Measurements from ENCODE around the gene HSPBAP1.

The HSPBAP1 gene

DNA sequence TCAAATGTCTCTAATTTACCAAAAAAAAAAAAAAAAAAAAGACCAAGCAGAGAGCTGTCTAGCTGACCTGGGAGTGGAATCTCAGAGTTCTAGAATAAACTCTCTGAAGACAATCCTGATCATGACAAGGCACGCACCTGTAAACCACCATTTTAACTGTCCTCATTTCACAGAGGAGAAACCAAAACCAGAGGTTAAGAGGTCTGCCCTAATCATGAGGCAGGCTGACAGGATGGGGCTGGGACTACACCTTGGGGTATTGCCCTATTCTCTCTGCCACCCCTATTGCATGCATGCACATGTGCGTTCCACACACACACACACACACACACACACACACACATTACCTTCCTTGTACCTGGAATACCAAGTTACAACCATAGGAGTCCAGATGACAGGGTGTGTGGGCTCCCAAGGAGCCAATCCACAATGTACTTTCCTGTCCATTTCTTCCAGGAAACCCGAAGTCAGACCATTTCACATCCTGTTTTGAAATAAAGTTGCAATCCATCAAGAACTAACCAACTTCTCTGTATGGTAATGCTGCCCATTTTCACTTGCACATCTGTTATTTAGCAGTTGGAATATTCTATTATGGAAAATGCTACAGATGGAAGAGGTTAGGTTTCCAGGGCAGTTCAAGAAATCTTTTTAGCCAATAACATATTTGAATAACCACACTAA lies 34.6 kb downstream of the HSPBAP1 start:
- no peak for ATAC-seq
- TF ChIP-seq RARB (CRISPR knock-in tag; IDR thresholded peaks at IDR 0.05) (no peak), ESRRG (CRISPR knock-in tag; IDR thresholded peaks at IDR 0.05) (no peak), TOX (CRISPR knock-in tag; IDR thresholded peaks at IDR 0.05; ENCODE audit: borderline replicate concordance) (no peak), ZNF565 (CRISPR knock-in tag; conservative IDR thresholded peaks at IDR 0.05; ENCODE audit: low read depth) (no peak), ARNTL (CRISPR knock-in tag; IDR thresholded peaks at IDR 0.05; ENCODE audit: borderline replicate concordance, low read depth) (no peak), GLIS3 (CRISPR knock-in tag; IDR thresholded peaks at IDR 0.05) (no peak), ZC3H10 (CRISPR knock-in tag; IDR thresholded peaks at IDR 0.05) (no peak), PPARA (CRISPR knock-in tag; IDR thresholded peaks at IDR 0.05; ENCODE audit: borderline replicate concordance) (no peak), OSR1 (CRISPR knock-in tag; IDR thresholded peaks at IDR 0.05) (no peak), SNAI2 (CRISPR knock-in tag; IDR thresholded peaks at IDR 0.05) (no peak), ZNF8 (CRISPR knock-in tag; IDR thresholded peaks at IDR 0.05) (no peak), ZFP30 (CRISPR knock-in tag; IDR thresholded peaks at IDR 0.05) (no peak)
- TF ChIP-seq, protein P1, sequence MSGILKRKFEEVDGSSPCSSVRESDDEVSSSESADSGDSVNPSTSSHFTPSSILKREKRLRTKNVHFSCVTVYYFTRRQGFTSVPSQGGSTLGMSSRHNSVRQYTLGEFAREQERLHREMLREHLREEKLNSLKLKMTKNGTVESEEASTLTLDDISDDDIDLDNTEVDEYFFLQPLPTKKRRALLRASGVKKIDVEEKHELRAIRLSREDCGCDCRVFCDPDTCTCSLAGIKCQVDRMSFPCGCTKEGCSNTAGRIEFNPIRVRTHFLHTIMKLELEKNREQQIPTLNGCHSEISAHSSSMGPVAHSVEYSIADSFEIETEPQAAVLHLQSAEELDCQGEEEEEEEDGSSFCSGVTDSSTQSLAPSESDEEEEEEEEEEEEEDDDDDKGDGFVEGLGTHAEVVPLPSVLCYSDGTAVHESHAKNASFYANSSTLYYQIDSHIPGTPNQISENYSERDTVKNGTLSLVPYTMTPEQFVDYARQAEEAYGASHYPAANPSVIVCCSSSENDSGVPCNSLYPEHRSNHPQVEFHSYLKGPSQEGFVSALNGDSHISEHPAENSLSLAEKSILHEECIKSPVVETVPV (CRISPR knock-in tag; IDR thresholded peaks at IDR 0.05): no peak
- TF ChIP-seq, protein P2, sequence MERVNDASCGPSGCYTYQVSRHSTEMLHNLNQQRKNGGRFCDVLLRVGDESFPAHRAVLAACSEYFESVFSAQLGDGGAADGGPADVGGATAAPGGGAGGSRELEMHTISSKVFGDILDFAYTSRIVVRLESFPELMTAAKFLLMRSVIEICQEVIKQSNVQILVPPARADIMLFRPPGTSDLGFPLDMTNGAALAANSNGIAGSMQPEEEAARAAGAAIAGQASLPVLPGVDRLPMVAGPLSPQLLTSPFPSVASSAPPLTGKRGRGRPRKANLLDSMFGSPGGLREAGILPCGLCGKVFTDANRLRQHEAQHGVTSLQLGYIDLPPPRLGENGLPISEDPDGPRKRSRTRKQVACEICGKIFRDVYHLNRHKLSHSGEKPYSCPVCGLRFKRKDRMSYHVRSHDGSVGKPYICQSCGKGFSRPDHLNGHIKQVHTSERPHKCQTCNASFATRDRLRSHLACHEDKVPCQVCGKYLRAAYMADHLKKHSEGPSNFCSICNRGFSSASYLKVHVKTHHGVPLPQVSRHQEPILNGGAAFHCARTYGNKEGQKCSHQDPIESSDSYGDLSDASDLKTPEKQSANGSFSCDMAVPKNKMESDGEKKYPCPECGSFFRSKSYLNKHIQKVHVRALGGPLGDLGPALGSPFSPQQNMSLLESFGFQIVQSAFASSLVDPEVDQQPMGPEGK (CRISPR knock-in tag; IDR thresholded peaks at IDR 0.05; ENCODE audit: borderline replicate concordance): no peak
- TF ChIP-seq, protein P3, sequence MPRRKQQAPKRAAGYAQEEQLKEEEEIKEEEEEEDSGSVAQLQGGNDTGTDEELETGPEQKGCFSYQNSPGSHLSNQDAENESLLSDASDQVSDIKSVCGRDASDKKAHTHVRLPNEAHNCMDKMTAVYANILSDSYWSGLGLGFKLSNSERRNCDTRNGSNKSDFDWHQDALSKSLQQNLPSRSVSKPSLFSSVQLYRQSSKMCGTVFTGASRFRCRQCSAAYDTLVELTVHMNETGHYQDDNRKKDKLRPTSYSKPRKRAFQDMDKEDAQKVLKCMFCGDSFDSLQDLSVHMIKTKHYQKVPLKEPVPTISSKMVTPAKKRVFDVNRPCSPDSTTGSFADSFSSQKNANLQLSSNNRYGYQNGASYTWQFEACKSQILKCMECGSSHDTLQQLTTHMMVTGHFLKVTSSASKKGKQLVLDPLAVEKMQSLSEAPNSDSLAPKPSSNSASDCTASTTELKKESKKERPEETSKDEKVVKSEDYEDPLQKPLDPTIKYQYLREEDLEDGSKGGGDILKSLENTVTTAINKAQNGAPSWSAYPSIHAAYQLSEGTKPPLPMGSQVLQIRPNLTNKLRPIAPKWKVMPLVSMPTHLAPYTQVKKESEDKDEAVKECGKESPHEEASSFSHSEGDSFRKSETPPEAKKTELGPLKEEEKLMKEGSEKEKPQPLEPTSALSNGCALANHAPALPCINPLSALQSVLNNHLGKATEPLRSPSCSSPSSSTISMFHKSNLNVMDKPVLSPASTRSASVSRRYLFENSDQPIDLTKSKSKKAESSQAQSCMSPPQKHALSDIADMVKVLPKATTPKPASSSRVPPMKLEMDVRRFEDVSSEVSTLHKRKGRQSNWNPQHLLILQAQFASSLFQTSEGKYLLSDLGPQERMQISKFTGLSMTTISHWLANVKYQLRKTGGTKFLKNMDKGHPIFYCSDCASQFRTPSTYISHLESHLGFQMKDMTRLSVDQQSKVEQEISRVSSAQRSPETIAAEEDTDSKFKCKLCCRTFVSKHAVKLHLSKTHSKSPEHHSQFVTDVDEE (CRISPR knock-in tag; IDR thresholded peaks at IDR 0.05): no peak

DNA sequence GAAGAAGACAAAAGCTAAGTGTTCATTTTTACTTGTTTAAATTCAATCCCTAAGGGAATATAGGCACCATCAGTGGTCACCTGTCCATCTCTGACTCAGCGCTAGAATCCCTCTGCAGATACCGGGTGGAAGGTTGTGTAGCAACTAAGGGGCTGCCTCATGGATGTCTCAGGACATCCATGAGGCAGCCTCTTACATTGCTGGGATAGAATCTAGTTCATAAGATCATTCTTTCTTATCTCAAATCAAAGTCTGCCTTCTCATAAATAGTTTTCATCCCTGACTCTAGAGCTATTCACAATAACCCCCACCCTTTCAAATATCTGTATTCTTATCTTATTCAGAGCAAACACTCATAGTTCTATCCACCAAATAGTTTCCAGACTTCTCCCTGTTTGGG lies 38.1 kb downstream of the HSPBAP1 start:
- ATAC-seq: no peak
- TF ChIP-seq OSR1 (CRISPR knock-in tag; IDR thresholded peaks at IDR 0.05) (no peak), TCF4 (CRISPR knock-in tag; IDR thresholded peaks at IDR 0.05; ENCODE audit: borderline replicate concordance) (no peak), CSDC2 (CRISPR knock-in tag; IDR thresholded peaks at IDR 0.05) (no peak), SNAI2 (CRISPR knock-in tag; IDR thresholded peaks at IDR 0.05) (no peak), TOX (CRISPR knock-in tag; IDR thresholded peaks at IDR 0.05; ENCODE audit: borderline replicate concordance) (no peak), ZFP30 (CRISPR knock-in tag; IDR thresholded peaks at IDR 0.05) (no peak), ISL1 (CRISPR knock-in tag; IDR thresholded peaks at IDR 0.05) (no peak), BACH2 (CRISPR knock-in tag; IDR thresholded peaks at IDR 0.05; ENCODE audit: borderline replicate concordance) (no peak), ZC3H10 (CRISPR knock-in tag; IDR thresholded peaks at IDR 0.05) (no peak), ZNF565 (CRISPR knock-in tag; conservative IDR thresholded peaks at IDR 0.05; ENCODE audit: low read depth) (no peak), PPARA (CRISPR knock-in tag; IDR thresholded peaks at IDR 0.05; ENCODE audit: borderline replicate concordance) (no peak), RARB (CRISPR knock-in tag; IDR thresholded peaks at IDR 0.05) (no peak), ZFP3 (CRISPR knock-in tag; IDR thresholded peaks at IDR 0.05) (no peak), ZNF70 (CRISPR knock-in tag; IDR thresholded peaks at IDR 0.05) (no peak), ARNTL (CRISPR knock-in tag; IDR thresholded peaks at IDR 0.05; ENCODE audit: borderline replicate concordance, low read depth) (no peak)
- TF ChIP-seq, protein P1 (CRISPR knock-in tag; IDR thresholded peaks at IDR 0.05): no peak
- TF ChIP-seq, protein P4, sequence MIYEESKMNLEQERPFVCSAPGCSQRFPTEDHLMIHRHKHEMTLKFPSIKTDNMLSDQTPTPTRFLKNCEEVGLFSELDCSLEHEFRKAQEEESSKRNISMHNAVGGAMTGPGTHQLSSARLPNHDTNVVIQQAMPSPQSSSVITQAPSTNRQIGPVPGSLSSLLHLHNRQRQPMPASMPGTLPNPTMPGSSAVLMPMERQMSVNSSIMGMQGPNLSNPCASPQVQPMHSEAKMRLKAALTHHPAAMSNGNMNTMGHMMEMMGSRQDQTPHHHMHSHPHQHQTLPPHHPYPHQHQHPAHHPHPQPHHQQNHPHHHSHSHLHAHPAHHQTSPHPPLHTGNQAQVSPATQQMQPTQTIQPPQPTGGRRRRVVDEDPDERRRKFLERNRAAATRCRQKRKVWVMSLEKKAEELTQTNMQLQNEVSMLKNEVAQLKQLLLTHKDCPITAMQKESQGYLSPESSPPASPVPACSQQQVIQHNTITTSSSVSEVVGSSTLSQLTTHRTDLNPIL (CRISPR knock-in tag; IDR thresholded peaks at IDR 0.05; ENCODE audit: low read depth): no peak
- TF ChIP-seq, protein P2 (CRISPR knock-in tag; IDR thresholded peaks at IDR 0.05; ENCODE audit: borderline replicate concordance): no peak
- TF ChIP-seq, protein P5, sequence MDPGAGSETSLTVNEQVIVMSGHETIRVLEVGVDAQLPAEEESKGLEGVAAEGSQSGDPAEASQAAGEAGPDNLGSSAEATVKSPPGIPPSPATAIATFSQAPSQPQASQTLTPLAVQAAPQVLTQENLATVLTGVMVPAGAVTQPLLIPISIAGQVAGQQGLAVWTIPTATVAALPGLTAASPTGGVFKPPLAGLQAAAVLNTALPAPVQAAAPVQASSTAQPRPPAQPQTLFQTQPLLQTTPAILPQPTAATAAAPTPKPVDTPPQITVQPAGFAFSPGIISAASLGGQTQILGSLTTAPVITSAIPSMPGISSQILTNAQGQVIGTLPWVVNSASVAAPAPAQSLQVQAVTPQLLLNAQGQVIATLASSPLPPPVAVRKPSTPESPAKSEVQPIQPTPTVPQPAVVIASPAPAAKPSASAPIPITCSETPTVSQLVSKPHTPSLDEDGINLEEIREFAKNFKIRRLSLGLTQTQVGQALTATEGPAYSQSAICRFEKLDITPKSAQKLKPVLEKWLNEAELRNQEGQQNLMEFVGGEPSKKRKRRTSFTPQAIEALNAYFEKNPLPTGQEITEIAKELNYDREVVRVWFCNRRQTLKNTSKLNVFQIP (CRISPR knock-in tag; IDR thresholded peaks at IDR 0.05; ENCODE audit: borderline replicate concordance, low read depth): no peak

Data from SK-N-SH treated with all-trans-retinoic acid at 6 μM for 48 hours (cell line).